ENCODE results near the gene GRK6.
"Not testable (repeated sequence)": the region's sequence is repeated elsewhere in the genome, so short reads cannot be mapped to it uniquely, and the experiment has no call there.

The GRK6 gene

GRCh38 chr5:177485753-177486152 is 59.3 kb downstream of the GRK6 start:
- DNase-seq (ENCODE audit: low read depth in 2 of 2), result not testable (repeated sequence)

GRCh38 chr5:177486256-177486655 is 59.8 kb downstream of the GRK6 start:
- no peak for DNase-seq (ENCODE audit: low read depth in 2 of 2)

- no peak for DNase-seq (ENCODE audit: low read depth in 2 of 2)
Observed at GRCh38 chr5:177487144-177487543, 60.7 kb downstream of the GRK6 start.

- DNase-seq (ENCODE audit: low read depth in 2 of 2), result no peak
Observed at GRCh38 chr5:177487975-177488374, 61.5 kb downstream of the GRK6 start.

- no peak for DNase-seq (ENCODE audit: low read depth in 2 of 2)
Observed at GRCh38 chr5:177489119-177489716, 62.7 kb downstream of the GRK6 start.

GRCh38 chr5:177490311-177490991 is 64.0 kb downstream of the GRK6 start:
- no peak for DNase-seq (ENCODE audit: low read depth in 2 of 2)

GRCh38 chr5:177490992-177491391 is 64.5 kb downstream of the GRK6 start:
- no peak for DNase-seq (ENCODE audit: low read depth in 2 of 2)

GRCh38 chr5:177491429-177491945 is 65.0 kb downstream of the GRK6 start:
- DNase-seq (ENCODE audit: low read depth in 2 of 2), result peak in 1 of 2 donors; percentile 36

- DNase-seq (ENCODE audit: low read depth in 2 of 2), result no peak
Observed at GRCh38 chr5:177491983-177492746, 65.7 kb downstream of the GRK6 start.
